NCI-H128 (cell line): ENCODE data around the gene HDC.

Experiments used
- DNase-seq: peaks from one replicate; lab custom pipeline; 2025; ENCODE audit not compliant: unreplicated experiment; lab: John Stamatoyannopoulos, UW

HDC gene

GRCh38 chr15:50265620-50266019, at the start of gene HDC:
HDC (minus strand) TSS chr15:50265726; CDS start chr15:50265623, 103 bp downstream.
- DNase-seq: no peak

GRCh38 chr15:50312636-50313035, 47.1 kb upstream of the HDC start:
- no peak for DNase-seq

GRCh38 chr15:50307799-50308198, 42.3 kb upstream of the HDC start:
- no peak for DNase-seq

GRCh38 chr15:50304836-50305235, 39.3 kb upstream of the HDC start:
- DNase-seq: no peak

GRCh38 chr15:50302581-50302980, 37.1 kb upstream of the HDC start:
- no peak for DNase-seq

- DNase-seq: no peak
These were observed 32.8 kb upstream of the HDC start for GRCh38 chr15:50298340-50298739.

- no peak for DNase-seq
These were observed 30.4 kb upstream of the HDC start for GRCh38 chr15:50295966-50296365.

- DNase-seq: no peak
These were observed 24.2 kb upstream of the HDC start for GRCh38 chr15:50289749-50290148.

GRCh38 chr15:50287324-50288116, 22.0 kb upstream of the HDC start:
- no peak for DNase-seq

- no peak for DNase-seq
These were observed 15.9 kb upstream of the HDC start for GRCh38 chr15:50281427-50281826.

- DNase-seq: no peak
These were observed 14.7 kb upstream of the HDC start for GRCh38 chr15:50280271-50280670.

GRCh38 chr15:50278496-50278895, 13.0 kb upstream of the HDC start:
- no peak for DNase-seq

- no peak for DNase-seq
These were observed 11.8 kb upstream of the HDC start for GRCh38 chr15:50277370-50277769.

GRCh38 chr15:50275908-50276307, 10.4 kb upstream of the HDC start:
- no peak for DNase-seq

- DNase-seq: no peak
These were observed 9.6 kb upstream of the HDC start for GRCh38 chr15:50275091-50275490.

- DNase-seq: no peak
These were observed 2.1 kb upstream of the HDC start for GRCh38 chr15:50267577-50267976.

- DNase-seq: no peak
These were observed 3.0 kb downstream of the HDC start for GRCh38 chr15:50262533-50262932.

- no peak for DNase-seq
These were observed 3.5 kb downstream of the HDC start for GRCh38 chr15:50261981-50262380.

GRCh38 chr15:50260969-50261496, 4.5 kb downstream of the HDC start:
- DNase-seq: no peak

- DNase-seq: no peak
These were observed 6.2 kb downstream of the HDC start for GRCh38 chr15:50259276-50259675.

GRCh38 chr15:50257924-50258323, 7.6 kb downstream of the HDC start:
- no peak for DNase-seq

- DNase-seq: no peak
These were observed 8.2 kb downstream of the HDC start for GRCh38 chr15:50257332-50257731.
